ENCODE data around the gene XDH. TPM values are rescaled to one million over a fixed set of nuclear protein-coding genes. Genes with fewer than 3 reads are reported as not detected.
A peak's percentile ranks its signal among the peaks of the same experiment; 100 is the strongest.

The XDH gene
- total and polyA plus RNA-seq, 8 donors = 0.14 to 1.3 (median 0.51) TPM

DNA sequence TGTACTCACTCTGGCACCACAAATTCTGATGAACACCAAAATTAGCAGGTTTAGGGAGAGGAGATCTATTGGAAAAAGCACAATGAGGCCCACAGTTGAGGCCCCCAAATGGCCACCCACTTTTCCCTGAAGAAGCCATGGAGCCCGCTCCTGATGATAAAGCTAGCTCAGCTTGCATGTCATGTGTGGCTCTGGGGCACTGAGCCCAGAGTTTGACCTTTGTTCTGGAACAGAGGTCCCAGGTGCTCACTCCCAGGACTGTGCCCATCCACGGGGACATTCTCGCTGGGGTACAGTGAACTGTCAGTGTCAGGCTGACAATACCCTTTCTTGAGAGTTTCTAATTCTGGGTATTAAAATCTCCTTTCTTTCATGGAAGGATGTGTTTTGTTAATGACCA lies 36.2 kb downstream of the XDH start:
- Histone ChIP-seq H3K27me3 (no peaks in the 10 kb centered on the region), H3K9me3 (no peaks in the 10 kb centered on the region), H3K27ac (peak overlapping the region in 1 of 4 donors; percentile 42), H3K36me3 (no peaks in the 10 kb centered on the region), H3K4me3 (no peak overlapping the region), H3K4me1 (peaks cover 0 to 5% (median 0%) of the 10 kb centered on the region in 3 donors)
- peak in 5 of 6 donors; percentile 23 to 75 (median 64) for DNase-seq
- intact Hi-C loops (cut with DNase I) = no loop called here
- FAIRE-seq = no peak
- ATAC-seq = peak; percentile 83 to 94 (median 86)
- no peak for TF ChIP-seq CTCF (IDR thresholded peaks at IDR 0.05)
- WGBS, 2 donors = 30 to 44% methylated on average over 3 of the region's 3 CpGs

DNA sequence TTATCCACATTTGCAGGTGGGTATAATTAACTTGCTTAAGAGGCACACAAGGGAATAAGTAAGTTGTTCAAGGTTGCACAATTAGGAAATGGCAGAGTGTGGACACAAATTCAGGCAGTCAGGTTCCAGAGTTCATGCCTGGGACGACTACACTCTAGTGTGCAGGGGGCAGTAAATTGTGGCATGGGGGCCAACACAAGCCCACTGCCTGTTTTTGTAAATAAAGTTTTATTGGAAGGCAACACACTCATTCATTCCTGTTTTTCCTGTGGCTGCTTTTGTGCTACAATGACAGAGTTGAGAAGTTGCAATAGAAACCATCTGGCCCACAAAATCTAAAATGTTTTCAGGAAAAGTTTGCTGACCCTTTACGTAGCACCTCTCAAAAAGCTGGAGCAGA lies 41.4 kb downstream of the XDH start:
- Histone ChIP-seq H3K4me3 (no peak overlapping the region), H3K9me3 (no peaks in the 10 kb centered on the region), H3K27ac (no peak overlapping the region), H3K36me3 (no peaks in the 10 kb centered on the region), H3K27me3 (no peaks in the 10 kb centered on the region), H3K4me1 (peaks cover 0 to 5% (median 0%) of the 10 kb centered on the region in 3 donors)
- ATAC-seq = no peak
- 79 to 87% methylated on average over 2 of the region's 2 CpGs for WGBS, 2 donors
- no peak for TF ChIP-seq CTCF (IDR thresholded peaks at IDR 0.05)
- no peak for DNase-seq
- no peak for FAIRE-seq
- intact Hi-C loops (cut with DNase I) = no loop called here

GRCh38 chr2:31372097-31372496 lies 42.4 kb downstream of the XDH start:
- Histone ChIP-seq H3K4me3 (no peak overlapping the region), H3K9me3 (no peaks in the 10 kb centered on the region), H3K27me3 (no peaks in the 10 kb centered on the region), H3K36me3 (no peaks in the 10 kb centered on the region), H3K27ac (no peak overlapping the region), H3K4me1 (peaks cover 0 to 3% (median 0%) of the 10 kb centered on the region in 3 donors)
- TF ChIP-seq CTCF (IDR thresholded peaks at IDR 0.05) = no peak
- no peak for DNase-seq
- intact Hi-C loops (cut with DNase I) = no loop called here
- no peak for FAIRE-seq
- 89 to 92% methylated on average over 10 of the region's 10 CpGs for WGBS, 2 donors
- no peak for ATAC-seq

GRCh38 chr2:31371691-31372090 lies 42.9 kb downstream of the XDH start:
- Histone ChIP-seq H3K27ac (no peak overlapping the region), H3K4me1 (no peaks in the 10 kb centered on the region), H3K27me3 (no peaks in the 10 kb centered on the region), H3K9me3 (no peaks in the 10 kb centered on the region), H3K4me3 (no peak overlapping the region), H3K36me3 (no peaks in the 10 kb centered on the region)
- DNase-seq (no peak), FAIRE-seq (no peak), ATAC-seq (no peak)
- WGBS, 2 donors = 80 to 91% methylated on average over 3 of the region's 3 CpGs
- no peak for TF ChIP-seq CTCF (IDR thresholded peaks at IDR 0.05)
- intact Hi-C loops (cut with DNase I) = no loop called here

DNA sequence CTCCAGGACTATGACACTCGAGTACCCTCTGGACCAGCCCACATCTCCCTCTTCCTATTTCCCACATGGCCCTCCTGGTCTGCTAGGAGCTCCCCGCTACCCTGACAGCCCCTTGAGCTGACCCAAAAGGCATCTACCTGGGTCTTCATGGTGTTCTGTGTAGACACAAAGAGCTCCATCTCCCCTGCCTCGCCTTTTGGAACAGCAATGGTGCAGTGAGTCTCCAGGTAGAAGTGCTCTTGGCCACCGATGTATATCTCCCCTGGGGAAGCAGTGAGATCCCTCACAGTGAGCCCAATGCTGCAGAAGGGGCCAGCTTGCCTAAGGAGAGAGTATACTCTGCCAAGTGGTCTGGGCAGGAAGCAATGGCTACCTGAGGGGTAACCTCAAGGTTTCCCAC lies 47.8 kb downstream of the XDH start:
- Histone ChIP-seq H3K4me1 (no peaks in the 10 kb centered on the region), H3K27ac (no peak overlapping the region), H3K4me3 (no peak overlapping the region), H3K9me3 (no peaks in the 10 kb centered on the region), H3K36me3 (no peaks in the 10 kb centered on the region), H3K27me3 (no peaks in the 10 kb centered on the region)
- FAIRE-seq = no peak
- no peak for TF ChIP-seq CTCF (IDR thresholded peaks at IDR 0.05)
- 79 to 83% methylated on average over 4 of the region's 4 CpGs for WGBS, 2 donors
- ATAC-seq = no peak
- no peak for DNase-seq
- intact Hi-C loops (cut with DNase I) = no loop called here

All from pancreas (tissue), 10 donors.